Ishikawa (cell line): ENCODE data around the gene FLOT1.

Source experiments
- CEBPB ChIP-seq: IDR thresholded peaks from 2 replicates; pipeline ENCODE4 v1.6.1; 2012
- CREB1 ChIP-seq: IDR thresholded peaks from 2 replicates; pipeline ENCODE4 v1.6.1; 2012; ENCODE audit warnings: low read depth
- EP300 ChIP-seq: IDR thresholded peaks from 2 replicates; pipeline ENCODE4 v1.6.1; 2012; ENCODE audit warnings: borderline replicate concordance
- FOXM1 ChIP-seq: IDR thresholded peaks from 2 replicates; pipeline ENCODE4 v1.6.1; 2012; ENCODE audit warnings: low read depth, borderline replicate concordance
- MAX ChIP-seq: IDR thresholded peaks from 2 replicates; pipeline ENCODE4 v1.6.1; 2012
- NFIC ChIP-seq: IDR thresholded peaks from 2 replicates; pipeline ENCODE4 v1.6.1; 2012
- RAD21 ChIP-seq: IDR thresholded peaks from 2 replicates; pipeline ENCODE4 v1.6.1; 2012; ENCODE audit warnings: low read depth
- TAF1 ChIP-seq: IDR thresholded peaks from 2 replicates; pipeline ENCODE4 v1.6.1; 2012; ENCODE audit warnings: low read depth, mild to moderate bottlenecking
- TEAD4 ChIP-seq: IDR thresholded peaks from 2 replicates; pipeline ENCODE4 v1.6.1; 2012
- YY1 ChIP-seq: IDR thresholded peaks from 2 replicates; pipeline ENCODE4 v1.6.1; 2012; ENCODE audit warnings: low read depth
- ZBTB7A ChIP-seq: IDR thresholded peaks from 2 replicates; pipeline ENCODE4 v1.6.1; 2012; ENCODE audit warnings: low read depth
- TF ChIP-seq, protein P1 (sequence below): IDR thresholded peaks from 2 replicates; pipeline ENCODE4 v1.6.1; 2012; ENCODE audit warnings: low read depth, mild to moderate bottlenecking

DNA sequence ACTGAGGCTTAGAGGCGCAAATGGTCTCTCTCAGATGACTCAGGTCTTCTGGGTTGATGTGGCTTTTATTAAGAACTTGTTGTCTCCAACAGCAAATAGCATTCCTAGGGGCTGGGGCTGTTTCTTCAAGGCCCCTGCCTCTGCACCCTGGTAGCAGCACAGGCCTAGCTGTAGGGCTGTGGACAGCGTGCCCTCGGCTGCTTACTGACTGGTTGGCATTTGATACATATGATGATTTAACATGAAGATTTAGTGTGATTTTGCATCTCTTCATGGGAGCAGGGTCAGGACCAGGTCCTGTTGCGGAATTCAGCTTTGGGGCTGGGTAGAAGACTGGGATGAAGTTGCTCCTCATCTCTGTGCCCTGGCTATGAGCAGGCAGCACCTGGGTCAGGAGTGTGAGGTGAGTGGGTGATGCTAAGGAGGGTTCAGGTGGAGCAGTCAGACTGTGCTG lies 26.2 kb upstream of the FLOT1 start:
- TF ChIP-seq TAF1 (no peak), RAD21 (no peak), EP300 (no peak), YY1 (no peak), NFIC (no peak), CREB1 (no peak), FOXM1 (no peak), ZBTB7A (no peak), CEBPB (no peak), MAX (no peak), TEAD4 (no peak)
- TF ChIP-seq, protein P1, sequence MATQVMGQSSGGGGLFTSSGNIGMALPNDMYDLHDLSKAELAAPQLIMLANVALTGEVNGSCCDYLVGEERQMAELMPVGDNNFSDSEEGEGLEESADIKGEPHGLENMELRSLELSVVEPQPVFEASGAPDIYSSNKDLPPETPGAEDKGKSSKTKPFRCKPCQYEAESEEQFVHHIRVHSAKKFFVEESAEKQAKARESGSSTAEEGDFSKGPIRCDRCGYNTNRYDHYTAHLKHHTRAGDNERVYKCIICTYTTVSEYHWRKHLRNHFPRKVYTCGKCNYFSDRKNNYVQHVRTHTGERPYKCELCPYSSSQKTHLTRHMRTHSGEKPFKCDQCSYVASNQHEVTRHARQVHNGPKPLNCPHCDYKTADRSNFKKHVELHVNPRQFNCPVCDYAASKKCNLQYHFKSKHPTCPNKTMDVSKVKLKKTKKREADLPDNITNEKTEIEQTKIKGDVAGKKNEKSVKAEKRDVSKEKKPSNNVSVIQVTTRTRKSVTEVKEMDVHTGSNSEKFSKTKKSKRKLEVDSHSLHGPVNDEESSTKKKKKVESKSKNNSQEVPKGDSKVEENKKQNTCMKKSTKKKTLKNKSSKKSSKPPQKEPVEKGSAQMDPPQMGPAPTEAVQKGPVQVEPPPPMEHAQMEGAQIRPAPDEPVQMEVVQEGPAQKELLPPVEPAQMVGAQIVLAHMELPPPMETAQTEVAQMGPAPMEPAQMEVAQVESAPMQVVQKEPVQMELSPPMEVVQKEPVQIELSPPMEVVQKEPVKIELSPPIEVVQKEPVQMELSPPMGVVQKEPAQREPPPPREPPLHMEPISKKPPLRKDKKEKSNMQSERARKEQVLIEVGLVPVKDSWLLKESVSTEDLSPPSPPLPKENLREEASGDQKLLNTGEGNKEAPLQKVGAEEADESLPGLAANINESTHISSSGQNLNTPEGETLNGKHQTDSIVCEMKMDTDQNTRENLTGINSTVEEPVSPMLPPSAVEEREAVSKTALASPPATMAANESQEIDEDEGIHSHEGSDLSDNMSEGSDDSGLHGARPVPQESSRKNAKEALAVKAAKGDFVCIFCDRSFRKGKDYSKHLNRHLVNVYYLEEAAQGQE, result no peak
